KOPT-K1 (cell line): Measurements from ENCODE around the gene MEGF9.

Source experiments
- H3K27ac ChIP-seq: fragments of 200-600 bp; sonication (generic); 2 replicates; pipeline ENCODE4 v1.5.1; 2016; ENCODE audit warnings: antibody characterized with exemption, mild to moderate bottlenecking, low read depth, low read length; ENCODE audit not compliant: poor library complexity, severe bottlenecking
- H3K36me3 ChIP-seq: fragments of 200-600 bp; sonication (generic); 2 replicates; pipeline ENCODE4 v1.5.1; 2017; ENCODE audit warnings: antibody characterized with exemption, mild to moderate bottlenecking, low read length, moderate library complexity; ENCODE audit not compliant: insufficient read depth
- H3K9me3 ChIP-seq: fragments of 200-600 bp; sonication (generic); 2 replicates; pipeline ENCODE4 v1.5.1; 2017; ENCODE audit warnings: antibody characterized with exemption, low read length, mild to moderate bottlenecking; ENCODE audit not compliant: insufficient read depth, poor library complexity, severe bottlenecking

MEGF9 gene

GRCh38 chr9:120698766-120699165 is 15.5 kb downstream of the MEGF9 start:
- no peak overlapping the region for H3K27ac ChIP-seq
- no peaks in the 10 kb centered on the region for H3K36me3 ChIP-seq
- H3K9me3 ChIP-seq, result no peaks in the 10 kb centered on the region

DNA sequence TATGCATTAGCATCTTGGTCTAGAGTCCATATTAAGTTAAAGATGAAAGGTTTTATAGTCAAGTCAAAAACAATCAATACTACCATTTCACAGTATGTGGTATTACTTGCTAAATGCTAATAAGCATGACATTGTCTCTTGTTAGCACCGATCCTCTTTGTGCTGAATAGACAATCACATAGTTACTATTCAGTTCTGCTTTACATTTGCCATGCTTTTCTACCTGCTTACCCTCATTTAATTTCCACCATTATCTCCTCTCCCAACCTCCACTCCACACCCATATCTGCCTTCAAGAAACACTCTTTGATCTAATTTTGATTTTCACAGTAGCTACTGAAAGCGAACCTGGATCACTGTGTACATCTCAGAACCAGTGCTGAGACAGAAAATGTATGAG is 16.8 kb downstream of the MEGF9 start:
- Histone ChIP-seq H3K27ac (no peak overlapping the region), H3K36me3 (no peaks in the 10 kb centered on the region)

GRCh38 chr9:120696551-120697230 is 17.6 kb downstream of the MEGF9 start:
- no peaks in the 10 kb centered on the region for H3K36me3 ChIP-seq

More for the DNA sequence above, 16.8 kb downstream of the MEGF9 start:
- no peaks in the 10 kb centered on the region for H3K9me3 ChIP-seq

DNA sequence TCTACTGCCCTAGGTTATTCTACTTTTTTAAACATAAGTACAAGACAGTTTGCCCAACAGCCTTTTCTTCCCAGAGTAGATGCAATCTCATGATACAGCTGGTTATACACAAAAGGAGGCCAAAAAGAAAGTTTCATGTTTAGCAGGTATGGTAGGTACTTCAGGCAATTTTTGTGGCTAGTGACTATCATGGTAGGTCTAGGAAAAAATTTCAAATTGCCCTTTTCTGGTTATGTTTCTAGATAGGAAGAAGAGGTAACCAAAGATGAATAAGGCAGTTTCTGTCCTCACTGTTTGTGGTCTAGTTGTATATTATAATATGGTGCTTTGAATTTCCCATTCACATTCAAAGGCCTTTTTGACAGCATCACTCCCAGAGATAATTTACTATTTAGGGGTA is 19.7 kb downstream of the MEGF9 start:
- Histone ChIP-seq H3K36me3 (no peaks in the 10 kb centered on the region), H3K27ac (no peak overlapping the region), H3K9me3 (no peaks in the 10 kb centered on the region)

More at GRCh38 chr9:120696551-120697230, 17.6 kb downstream of the MEGF9 start:
- Histone ChIP-seq H3K9me3 (no peaks in the 10 kb centered on the region), H3K27ac (no peak overlapping the region)

- H3K27ac ChIP-seq, result no peak overlapping the region
- H3K36me3 ChIP-seq, result no peaks in the 10 kb centered on the region
- no peaks in the 10 kb centered on the region for H3K9me3 ChIP-seq
Measured at GRCh38 chr9:120693700-120694008, 20.6 kb downstream of the MEGF9 start.

DNA sequence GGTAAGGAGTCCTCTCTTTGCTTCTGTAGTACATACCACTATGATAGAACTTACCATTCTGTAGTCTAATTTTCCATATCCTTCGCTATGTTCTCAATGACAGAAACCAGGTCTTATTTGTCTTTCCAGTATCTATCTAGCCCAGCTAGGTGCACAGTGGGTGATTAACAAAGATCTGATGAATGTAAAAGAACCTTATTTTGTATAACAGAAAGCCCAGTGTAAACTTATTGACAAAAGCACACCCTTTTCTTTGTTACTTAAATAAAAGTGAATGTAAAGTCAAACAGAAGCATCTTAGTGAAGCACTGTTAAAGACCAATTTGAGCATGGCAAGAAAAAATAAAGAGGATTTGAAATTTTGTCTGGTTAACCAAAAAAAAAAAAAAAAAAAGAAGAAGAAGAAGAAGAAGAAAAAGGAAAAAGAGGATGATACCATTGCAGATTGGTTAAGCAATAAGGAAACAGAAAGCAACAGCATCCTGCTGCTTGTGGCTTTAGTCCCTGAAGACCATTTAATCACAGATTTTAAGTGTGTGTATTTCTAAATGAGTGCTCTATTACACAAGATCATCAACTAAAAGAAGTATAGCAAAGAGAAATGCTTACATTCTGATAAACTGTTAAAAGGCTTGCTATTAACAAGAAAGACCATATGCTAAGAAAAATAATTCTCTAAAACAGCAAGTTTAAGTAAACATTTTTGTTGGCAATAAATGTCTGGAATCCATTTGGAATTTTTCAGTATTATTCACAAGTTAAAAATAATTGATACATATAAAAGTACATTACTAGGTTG is 21.2 kb downstream of the MEGF9 start:
- H3K27ac ChIP-seq, result no peak overlapping the region
- H3K9me3 ChIP-seq, result no peaks in the 10 kb centered on the region
- H3K36me3 ChIP-seq, result no peaks in the 10 kb centered on the region

DNA sequence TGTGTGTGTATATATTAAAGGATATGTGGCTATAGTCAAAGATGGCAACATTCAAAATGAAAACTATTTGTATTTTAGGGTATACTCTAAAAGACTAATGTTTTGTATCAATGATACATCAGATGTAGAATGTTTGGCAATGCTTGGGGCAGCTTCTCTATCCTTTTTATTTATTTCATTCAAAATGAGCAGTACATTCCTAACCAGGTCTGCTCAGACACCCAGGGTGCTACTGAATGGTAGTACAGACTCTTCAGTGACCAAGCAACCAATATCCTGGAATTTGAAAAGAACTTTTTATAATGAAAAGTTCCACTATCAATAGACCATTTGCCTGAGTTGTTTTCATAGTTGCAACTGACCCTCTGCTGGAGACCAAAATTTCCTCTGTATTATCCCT is 23.9 kb downstream of the MEGF9 start:
- Histone ChIP-seq H3K27ac (no peak overlapping the region), H3K36me3 (no peaks in the 10 kb centered on the region)

GRCh38 chr9:120689860-120690259 is 24.4 kb downstream of the MEGF9 start:
- no peaks in the 10 kb centered on the region for H3K9me3 ChIP-seq
- H3K36me3 ChIP-seq, result no peaks in the 10 kb centered on the region
- no peak overlapping the region for H3K27ac ChIP-seq

More for the DNA sequence above, 23.9 kb downstream of the MEGF9 start:
- H3K9me3 ChIP-seq, result no peaks in the 10 kb centered on the region

DNA sequence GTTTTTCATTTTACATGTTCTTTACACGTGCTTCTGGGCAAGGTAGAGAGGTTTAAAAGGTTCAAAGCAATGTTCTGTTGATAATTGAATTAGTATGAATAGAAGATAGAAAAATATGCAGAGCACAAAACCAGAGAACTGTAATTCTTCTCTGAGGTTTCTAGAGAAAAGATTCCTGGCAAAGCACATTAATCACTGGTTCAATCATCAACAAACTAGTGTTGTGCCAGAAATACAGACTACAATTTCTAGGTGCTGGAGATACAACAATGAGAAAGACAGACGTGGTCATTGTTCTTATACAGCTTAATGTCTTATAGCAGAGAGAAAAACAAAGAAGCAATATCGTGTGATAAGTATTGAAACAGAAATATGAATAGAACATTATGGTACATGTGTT is 25.5 kb downstream of the MEGF9 start:
- Histone ChIP-seq H3K36me3 (no peaks in the 10 kb centered on the region), H3K27ac (no peak overlapping the region), H3K9me3 (no peaks in the 10 kb centered on the region)

DNA sequence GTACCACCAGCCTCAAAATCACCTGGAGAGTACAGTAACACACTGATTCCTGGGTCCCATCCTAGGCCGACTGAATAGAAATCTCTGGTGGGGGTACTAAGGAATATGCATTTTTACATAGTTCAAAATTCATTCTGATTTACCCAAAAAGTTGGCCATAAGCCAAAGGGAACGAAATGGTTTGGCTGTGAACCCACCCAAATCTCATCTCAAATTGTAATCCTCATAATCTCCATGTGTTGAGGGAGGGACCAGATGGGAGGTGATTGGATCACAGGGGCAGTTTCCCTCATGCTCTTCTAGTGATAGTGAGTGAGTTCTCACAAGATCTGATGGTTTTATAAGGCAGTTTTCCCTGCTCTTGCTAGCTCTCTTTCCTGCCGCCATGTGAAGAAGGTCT is 31.1 kb downstream of the MEGF9 start:
- H3K27ac ChIP-seq, result no peak overlapping the region
- H3K36me3 ChIP-seq, result no peaks in the 10 kb centered on the region
- H3K9me3 ChIP-seq, result no peaks in the 10 kb centered on the region

GRCh38 chr9:120681121-120681520 is 33.1 kb downstream of the MEGF9 start:
- no peaks in the 10 kb centered on the region for H3K36me3 ChIP-seq
- H3K27ac ChIP-seq, result no peak overlapping the region
- H3K9me3 ChIP-seq, result no peaks in the 10 kb centered on the region

DNA sequence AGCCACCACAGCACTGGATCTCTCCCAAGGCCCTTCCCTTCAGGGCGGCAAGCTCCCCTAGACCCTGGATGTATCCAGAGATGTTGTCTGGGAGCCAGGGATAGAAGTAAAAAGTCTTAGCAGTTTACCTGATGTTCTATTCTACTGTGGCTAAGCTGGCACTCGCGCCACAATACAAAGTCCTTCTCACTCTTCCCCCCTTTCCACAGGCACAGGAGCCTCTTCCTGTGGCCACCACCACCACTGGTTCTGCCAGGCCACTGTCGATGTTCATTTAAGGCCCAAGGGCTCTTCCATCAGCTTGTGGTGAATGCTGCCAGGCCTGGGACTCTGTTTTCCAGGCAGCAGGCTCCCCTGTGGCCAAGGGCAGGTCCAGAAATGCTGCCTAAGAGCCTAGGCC is 33.7 kb downstream of the MEGF9 start:
- Histone ChIP-seq H3K27ac (no peak overlapping the region), H3K9me3 (no peaks in the 10 kb centered on the region), H3K36me3 (no peaks in the 10 kb centered on the region)

GRCh38 chr9:120680161-120680560 is 34.1 kb downstream of the MEGF9 start:
- no peaks in the 10 kb centered on the region for H3K36me3 ChIP-seq
- no peak overlapping the region for H3K27ac ChIP-seq
- no peaks in the 10 kb centered on the region for H3K9me3 ChIP-seq

GRCh38 chr9:120677965-120678364 is 36.3 kb downstream of the MEGF9 start:
- no peaks in the 10 kb centered on the region for H3K36me3 ChIP-seq
- H3K27ac ChIP-seq, result no peak overlapping the region
- H3K9me3 ChIP-seq, result no peaks in the 10 kb centered on the region

DNA sequence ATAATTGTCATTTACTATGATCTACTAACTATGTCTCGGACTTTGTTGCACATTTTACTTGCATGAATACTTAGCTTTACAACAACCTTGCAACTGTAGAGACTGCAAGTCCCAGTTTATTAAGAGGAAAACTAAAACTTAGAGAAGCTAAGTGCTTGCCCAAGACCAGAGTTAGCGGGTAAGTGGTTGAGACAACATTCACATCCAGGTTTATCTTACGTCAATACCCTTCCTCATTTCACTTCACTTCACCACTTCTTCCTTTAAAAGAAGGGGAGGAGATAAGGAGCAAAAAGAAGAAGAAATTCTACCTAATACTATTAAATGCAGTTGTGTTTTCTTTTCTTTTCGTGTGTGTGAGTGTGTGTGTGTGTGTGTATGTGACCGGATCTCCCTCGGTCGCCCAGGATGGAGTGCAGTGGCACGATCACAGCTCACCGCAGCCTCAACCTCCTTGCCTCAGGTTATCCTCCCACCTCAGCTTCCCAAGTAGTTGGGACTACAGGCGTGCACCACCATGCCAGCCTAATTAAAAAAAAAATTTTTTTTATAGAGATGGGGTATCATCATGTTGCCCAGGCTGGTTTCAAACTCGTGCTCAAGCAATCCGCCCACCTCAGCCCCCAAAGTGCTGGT is 37.4 kb downstream of the MEGF9 start:
- H3K27ac ChIP-seq, result no peak overlapping the region
- H3K9me3 ChIP-seq, result no peaks in the 10 kb centered on the region
- H3K36me3 ChIP-seq, result no peaks in the 10 kb centered on the region
